ENCODE data around the gene MTRFR.
"Not testable (repeated sequence)": the region's sequence is repeated elsewhere in the genome, so short reads cannot be mapped to it uniquely, and the experiment has no call there.

Gene MTRFR

GRCh38 chr12:123232807-123233504 is at the start of gene MTRFR, which contains the start of gene MPHOSPH9:
TSS of gene MTRFR (plus strand) at chr12:123233436. CDS start at chr12:123253675, 20,239 bp downstream.
TSS of gene MPHOSPH9 (minus strand) at chr12:123233141. CDS start at chr12:123230364, 2,777 bp downstream.
- TF ChIP-seq CTCF (IDR thresholded peaks at IDR 0.05; ENCODE audit: low read depth, low read length, missing control alignments), result no peak
- peak within 1 kb of the TSS; percentile 73 for H3K4me3 ChIP-seq (ENCODE audit: low read depth, low read length)
- peak; percentile 99 for DNase-seq (ENCODE audit: low read depth)

- no peak for DNase-seq (ENCODE audit: low read depth)
- TF ChIP-seq CTCF (IDR thresholded peaks at IDR 0.05; ENCODE audit: low read depth, low read length, missing control alignments), result no peak
- no peak overlapping the region for H3K4me3 ChIP-seq (ENCODE audit: low read depth, low read length)
These were observed 45.6 kb upstream of the MTRFR start for GRCh38 chr12:123187637-123188036.

GRCh38 chr12:123199936-123200335 is 33.3 kb upstream of the MTRFR start:
- no peak overlapping the region for H3K4me3 ChIP-seq (ENCODE audit: low read depth, low read length)
- no peak for TF ChIP-seq CTCF (IDR thresholded peaks at IDR 0.05; ENCODE audit: low read depth, low read length, missing control alignments)
- no peak for DNase-seq (ENCODE audit: low read depth)

- TF ChIP-seq CTCF (IDR thresholded peaks at IDR 0.05; ENCODE audit: low read depth, low read length, missing control alignments), result no peak
- H3K4me3 ChIP-seq (ENCODE audit: low read depth, low read length), result no peak overlapping the region
- DNase-seq (ENCODE audit: low read depth), result no peak
These were observed 32.8 kb upstream of the MTRFR start for GRCh38 chr12:123200414-123200813.

- not testable (repeated sequence) for DNase-seq (ENCODE audit: low read depth); H3K4me3 ChIP-seq (ENCODE audit: low read depth, low read length)
These were observed 26.4 kb upstream of the MTRFR start for GRCh38 chr12:123206794-123207193.

- H3K4me3 ChIP-seq (ENCODE audit: low read depth, low read length); DNase-seq (ENCODE audit: low read depth): not testable (repeated sequence)
These were observed 25.4 kb upstream of the MTRFR start for GRCh38 chr12:123207815-123208214.

- no peak overlapping the region for H3K4me3 ChIP-seq (ENCODE audit: low read depth, low read length)
- no peak for TF ChIP-seq CTCF (IDR thresholded peaks at IDR 0.05; ENCODE audit: low read depth, low read length, missing control alignments)
- DNase-seq (ENCODE audit: low read depth), result no peak
These were observed 10.0 kb upstream of the MTRFR start for GRCh38 chr12:123223241-123223668.

- H3K4me3 ChIP-seq (ENCODE audit: low read depth, low read length), result no peak overlapping the region
- TF ChIP-seq CTCF (IDR thresholded peaks at IDR 0.05; ENCODE audit: low read depth, low read length, missing control alignments), result no peak
- DNase-seq (ENCODE audit: low read depth), result no peak
These were observed 7.8 kb upstream of the MTRFR start for GRCh38 chr12:123225443-123225842.

Measured in GM12864 (cell line).